GM12891 (cell line): ENCODE results near the gene SLX4IP.

Source experiments
- DNase-seq: peaks from one replicate; pipeline ENCODE4 v3.0.0; 2011; ENCODE audit warnings: low spot score; ENCODE audit not compliant: insufficient read length
- FAIRE-seq: peaks from 2 replicates; lab custom pipeline; 2011; peaks lifted over from hg19 to GRCh38; lab: Jason Lieb, UNC
- PAX5 ChIP-seq: IDR thresholded peaks from 2 replicates; pipeline ENCODE4 v1.6.1; 2011; ENCODE audit warnings: low read length, moderate library complexity, mild to moderate bottlenecking; ENCODE audit not compliant: insufficient read depth, severe bottlenecking
- POLR2A ChIP-seq: IDR thresholded peaks from 2 replicates; pipeline ENCODE4 v1.6.1; 2011; ENCODE audit warnings: low read depth, low read length, control low read depth
- POLR2AphosphoS5 ChIP-seq: IDR thresholded peaks from 2 replicates; pipeline ENCODE4 v1.6.1; 2011; ENCODE audit warnings: low read depth, low read length, control low read depth
- POU2F2 ChIP-seq: IDR thresholded peaks from 2 replicates; pipeline ENCODE4 v1.6.1; 2011; ENCODE audit warnings: low read depth, mild to moderate bottlenecking, control low read depth, low read length, moderate library complexity
- SPI1 ChIP-seq: IDR thresholded peaks from 2 replicates; pipeline ENCODE4 v1.6.1; 2011; ENCODE audit warnings: low read depth, low read length, control low read depth
- TAF1 ChIP-seq: IDR thresholded peaks from 2 replicates; pipeline ENCODE4 v1.6.1; 2011; ENCODE audit warnings: low read depth, low read length, control low read depth

Gene SLX4IP

GRCh38 chr20:10670501-10671220, 235.6 kb downstream of the SLX4IP start:
- TF ChIP-seq POU2F2 (peak; percentile 98), POLR2AphosphoS5 (peak; percentile 45; the same call in 1 of the 2 replicates), SPI1 (no peak), POLR2A (0 out of 2 replicates have a peak, but pooled peaks have one; percentile 14), PAX5 (peak; percentile 93)
- FAIRE-seq (peak; percentile 93), DNase-seq (peak; percentile 42)

- peak; percentile 86 for FAIRE-seq
- peak; percentile 57 for DNase-seq
- no peak for TF ChIP-seq PAX5
- 0 out of 2 replicates have a peak, but pooled peaks have one; percentile 29 for TF ChIP-seq POLR2A
- TF ChIP-seq POU2F2 = no peak
- no peak for TF ChIP-seq POLR2AphosphoS5
- TF ChIP-seq SPI1 = no peak
- TF ChIP-seq TAF1 = no peak
Measured at GRCh38 chr20:10671221-10671918, 236.3 kb downstream of the SLX4IP start.

GRCh38 chr20:10671919-10672623, 237.0 kb downstream of the SLX4IP start:
- no peak for FAIRE-seq
- DNase-seq = no peak
- TF ChIP-seq TAF1 (0 out of 2 replicates have a peak, but pooled peaks have one; percentile 32), PAX5 (no peak)

- TF ChIP-seq POU2F2 (peak; percentile 67; the same call in 1 of the 2 replicates), POLR2AphosphoS5 (no peak), TAF1 (no peak), PAX5 (peak; percentile 27), POLR2A (no peak), SPI1 (peak; percentile 58)
- FAIRE-seq (peak; percentile 82), DNase-seq (no peak)
Measured at GRCh38 chr20:10672624-10673127, 237.6 kb downstream of the SLX4IP start.

- DNase-seq = no peak
Measured at GRCh38 chr20:10673176-10673841, 238.2 kb downstream of the SLX4IP start.

GRCh38 chr20:10673842-10674683, 239.0 kb downstream of the SLX4IP start, which contains the start of gene JAG1:
JAG1 (minus strand) TSS chr20:10673999; CDS start chr20:10673530, 469 bp downstream.
- peak; percentile 79 for DNase-seq
- TF ChIP-seq TAF1 (no peak; the same call in 1 of the 2 replicates), SPI1 (no peak), PAX5 (no peak), POU2F2 (peak; percentile 97), POLR2AphosphoS5 (peak; percentile 27; the same call in 1 of the 2 replicates), POLR2A (no peak; the same call in 1 of the 2 replicates)
- peak; percentile 89 for FAIRE-seq

More at GRCh38 chr20:10673176-10673841, 238.2 kb downstream of the SLX4IP start:
- no peak for FAIRE-seq
- TF ChIP-seq POLR2AphosphoS5 (no peak), POLR2A (no peak), SPI1 (no peak), TAF1 (no peak)

GRCh38 chr20:10674684-10675449, 239.8 kb downstream of the SLX4IP start:
- TF ChIP-seq POLR2A = no peak
- no peak for TF ChIP-seq PAX5
- TF ChIP-seq TAF1 = no peak
- no peak for TF ChIP-seq POLR2AphosphoS5
- FAIRE-seq (peak; percentile 75), DNase-seq (peak; percentile 66)

GRCh38 chr20:10675450-10675848, 240.3 kb downstream of the SLX4IP start:
- DNase-seq (no peak), FAIRE-seq (no peak)
- TF ChIP-seq PAX5 (no peak), POLR2A (no peak), SPI1 (no peak), POU2F2 (no peak), POLR2AphosphoS5 (no peak), TAF1 (no peak)
